Small intestine (tissue), 7 donors: ENCODE results near the gene PXT1. TPM values are rescaled to one million over a fixed set of nuclear protein-coding genes. Genes with fewer than 3 reads are reported as not detected.

Experiments used
- DNase-seq, 2 donors: peaks; one replicate each; pipeline versions ENCODE4 v3.0.0 to v3.0.0-alpha.2; 2013
- FAIRE-seq: peaks from 2 replicates; lab custom pipeline; 2012; peaks lifted over from hg19 to GRCh38; lab: Jason Lieb, UNC
- H3K27ac ChIP-seq, 3 donors: one replicate each; pipeline ENCODE4 v1.5.1; 2013; ENCODE audit warnings: low read length in 2 of 3, mild to moderate bottlenecking in 2 of 3, control low read depth in 1 of 3, inconsistent platforms in 1 of 3, low read depth in 1 of 3, moderate library complexity in 1 of 3
- H3K27me3 ChIP-seq, 3 donors: one replicate each; pipeline ENCODE4 v1.6.1; 2013; ENCODE audit warnings: low read length in 3 of 3, inconsistent platforms in 1 of 3; ENCODE audit not compliant: control insufficient read depth in 3 of 3, insufficient read depth in 3 of 3
- H3K36me3 ChIP-seq, 3 donors: one replicate each; pipeline ENCODE4 v1.6.1; 2013; ENCODE audit warnings: low read length in 3 of 3, inconsistent platforms in 1 of 3, low read depth in 1 of 3, mild to moderate bottlenecking in 1 of 3, moderate library complexity in 1 of 3; ENCODE audit not compliant: control insufficient read depth in 3 of 3, insufficient read depth in 2 of 3
- H3K4me1 ChIP-seq, 3 donors: one replicate each; pipeline ENCODE4 v1.6.1; 2013; ENCODE audit warnings: low read length in 2 of 3, inconsistent platforms in 1 of 3, low read depth in 1 of 3, mild to moderate bottlenecking in 1 of 3, moderate library complexity in 1 of 3; ENCODE audit not compliant: control insufficient read depth in 3 of 3, insufficient read depth in 2 of 3
- H3K4me3 ChIP-seq, 3 donors: one replicate each; pipeline ENCODE4 v1.5.1; 2013; ENCODE audit warnings: low read length in 3 of 3, control low read depth in 1 of 3, inconsistent platforms in 1 of 3, low read depth in 1 of 3, mild to moderate bottlenecking in 1 of 3, moderate library complexity in 1 of 3
- H3K9me3 ChIP-seq, 2 donors: one replicate each; pipeline ENCODE4 v1.6.1; 2013; ENCODE audit warnings: low read depth in 1 of 2, low read length in 1 of 2; ENCODE audit not compliant: control insufficient read depth in 2 of 2, insufficient read depth in 1 of 2
- WGBS, 3 donors: extraction: QIAGEN DNeasy Blood & Tissue Kit; methylation state at CpG; one replicate each; pipeline ENCODE4 v1.1.7; 2013; 5-methylcytosine and 5-hydroxymethylcytosine counted together
- polyA plus RNA-seq, 4 donors: library from polyadenylated mRNA; stranded (reverse) in 3 of 4; unstranded in 1 of 4; fragments of 200-250 nt in 3 of 4; fragments of 120-200 nt in 1 of 4; gene quantifications; one replicate each; pipeline versions ENCODE4 v1.2.1 to v1.2.3, GENCODE V29; 2013
- donor health status: healthy with polysubstance abuse.
- donor health status: control.
- donor health status: control.
- donor health status: Bipolar disorder and iron deficiency.
- donor health status: healthy.

Gene PXT1
- polyA plus RNA-seq, 4 donors: 0.10 TPM; not detected in 3

- Histone ChIP-seq H3K9me3 (no peaks in the 10 kb centered on the region), H3K4me3 (no peak overlapping the region), H3K36me3 (peaks cover 0 to 20% (median 0%) of the 10 kb centered on the region in 3 donors), H3K27me3 (peaks cover 0 to 2% (median 0%) of the 10 kb centered on the region in 3 donors), H3K27ac (no peak overlapping the region), H3K4me1 (no peaks in the 10 kb centered on the region)
- DNase-seq (no peak), FAIRE-seq (no peak)
- 75 to 85% (median 79%) methylated on average over 9 of the region's 9 CpGs for WGBS, 3 donors
Observed at GRCh38 chr6:36381502-36382389, 60.9 kb downstream of the PXT1 start.

- H3K27me3 ChIP-seq: no peaks in the 10 kb centered on the region
- FAIRE-seq: no peak
- H3K4me3 ChIP-seq: no peak overlapping the region
- no peaks in the 10 kb centered on the region for H3K9me3 ChIP-seq
- DNase-seq: no peak
- WGBS, 3 donors: 89 to 93% (median 91%) methylated on average over 4 of the region's 4 CpGs
- H3K27ac ChIP-seq: no peak overlapping the region
- H3K4me1 ChIP-seq: no peaks in the 10 kb centered on the region
- peaks cover 0 to 30% (median 0%) of the 10 kb centered on the region in 3 donors for H3K36me3 ChIP-seq
Observed at GRCh38 chr6:36380166-36380565, 62.5 kb downstream of the PXT1 start.

- DNase-seq (no peak), FAIRE-seq (no peak)
- Histone ChIP-seq H3K4me3 (no peak overlapping the region), H3K27ac (no peak overlapping the region), H3K27me3 (no peaks in the 10 kb centered on the region), H3K4me1 (no peaks in the 10 kb centered on the region), H3K9me3 (no peaks in the 10 kb centered on the region), H3K36me3 (peaks cover 0 to 34% (median 0%) of the 10 kb centered on the region in 3 donors)
- WGBS, 3 donors: 92 to 97% (median 95%) methylated on average over 10 of the region's 10 CpGs
Observed at GRCh38 chr6:36378936-36379335, 63.7 kb downstream of the PXT1 start.

GRCh38 chr6:36378243-36378920, 64.3 kb downstream of the PXT1 start:
- no peaks in the 10 kb centered on the region for H3K9me3 ChIP-seq
- no peak for DNase-seq
- FAIRE-seq: no peak
- H3K4me3 ChIP-seq: no peak overlapping the region
- WGBS, 3 donors: 78 to 92% (median 84%) methylated on average over 4 of the region's 4 CpGs
- H3K36me3 ChIP-seq: peaks cover 0 to 34% (median 0%) of the 10 kb centered on the region in 3 donors
- H3K27me3 ChIP-seq: no peaks in the 10 kb centered on the region
- H3K4me1 ChIP-seq: no peaks in the 10 kb centered on the region
- no peak overlapping the region for H3K27ac ChIP-seq

GRCh38 chr6:36377594-36377993, 65.1 kb downstream of the PXT1 start:
- Histone ChIP-seq H3K36me3 (peaks cover 0 to 31% (median 2%) of the 10 kb centered on the region in 3 donors), H3K4me1 (no peaks in the 10 kb centered on the region), H3K27me3 (no peaks in the 10 kb centered on the region), H3K9me3 (no peaks in the 10 kb centered on the region), H3K27ac (no peak overlapping the region), H3K4me3 (no peak overlapping the region)
- FAIRE-seq (no peak), DNase-seq (no peak)
- WGBS, 3 donors: 66 to 76% (median 71%) methylated on average over 5 of the region's 5 CpGs

- H3K27ac ChIP-seq: no peak overlapping the region
- no peaks in the 10 kb centered on the region for H3K4me1 ChIP-seq
- H3K4me3 ChIP-seq: no peak overlapping the region
- no peak for DNase-seq
- H3K27me3 ChIP-seq: no peaks in the 10 kb centered on the region
- FAIRE-seq: no peak
- H3K9me3 ChIP-seq: no peaks in the 10 kb centered on the region
- H3K36me3 ChIP-seq: peaks cover 0 to 39% (median 2%) of the 10 kb centered on the region in 3 donors
- 91 to 99% (median 93%) methylated on average over 8 of the region's 8 CpGs for WGBS, 3 donors
Observed at GRCh38 chr6:36376742-36377141, 65.9 kb downstream of the PXT1 start.

- no peaks in the 10 kb centered on the region for H3K9me3 ChIP-seq
- DNase-seq (no peak), FAIRE-seq (no peak)
- no peak overlapping the region for H3K27ac ChIP-seq
- H3K27me3 ChIP-seq: no peaks in the 10 kb centered on the region
- no peaks in the 10 kb centered on the region for H3K4me1 ChIP-seq
- 91 to 98% (median 98%) methylated on average over 8 of the region's 8 CpGs for WGBS, 3 donors
- no peak overlapping the region for H3K4me3 ChIP-seq
- H3K36me3 ChIP-seq: peaks cover 0 to 44% (median 2%) of the 10 kb centered on the region in 3 donors
Observed at GRCh38 chr6:36376183-36376582, 66.5 kb downstream of the PXT1 start.

GRCh38 chr6:36375644-36376155, 67.0 kb downstream of the PXT1 start:
- no peak overlapping the region for H3K27ac ChIP-seq
- H3K27me3 ChIP-seq: no peaks in the 10 kb centered on the region
- H3K9me3 ChIP-seq: no peaks in the 10 kb centered on the region
- FAIRE-seq (no peak), DNase-seq (no peak)
- no peak overlapping the region for H3K4me3 ChIP-seq
- H3K36me3 ChIP-seq: peaks cover 0 to 45% (median 5%) of the 10 kb centered on the region in 3 donors
- H3K4me1 ChIP-seq: no peaks in the 10 kb centered on the region
- WGBS, 3 donors: 94 to 99% (median 96%) methylated on average over 17 to 20 of the region's 20 CpGs
